ENCODE measurements around the gene STK35. TPM values are rescaled to one million over a fixed set of nuclear protein-coding genes. Genes with fewer than 3 reads are reported as not detected.

Gene STK35
- total and polyA plus RNA-seq, 2 of the 8 experiments (the other 6 are each of a cell fraction or from before 2014, with no cell fraction given) = 24.9 to 45.0 TPM

- H2BK20ac ChIP-seq (ENCODE audit: low read length) = no peak overlapping the region
- no peak for DNase-seq (ENCODE audit: low read depth in 1 of 2, low spot score in 2 of 2)
- H3K36me3 ChIP-seq (ENCODE audit: control insufficient read depth in 2 of 4, insufficient read depth in 4 of 4, low read length in 3 of 4) = no peaks in the 10 kb centered on the region
- no peak overlapping the region for H3K56ac ChIP-seq (replicated peaks; ENCODE audit: insufficient read length, low read depth, low read length)
- no peak overlapping the region for H4K91ac ChIP-seq (replicated peaks; ENCODE audit: insufficient read length, low read length)
- 83% methylated on average over 7 of the region's 7 CpGs; no CpG with 5 or more reads in 1 of the 2 experiments for WGBS, 2 experiments (ENCODE audit: extremely low coverage in 1 of 2, insufficient coverage in 1 of 2, insufficient read length in 1 of 2, insufficient replicate concordance in 2 of 2, low coverage in 1 of 2, low lambda C conversion rate in 2 of 2, missing lambda C conversion rate in 1 of 2)
- CTCF ChIA-PET (ENCODE audit: partially characterized antibody) = interaction anchor here (0.5 to 1.7 kb wide), 7 partner anchors 12 to 287 kb away, joined by 3 to 7 read pairs (median 4); no protein-coding TSS in a partner anchor
- H2BK5ac ChIP-seq (ENCODE audit: low read depth, low read length) = no peak overlapping the region
- H3K4me2 ChIP-seq (ENCODE audit: insufficient read depth in 1 of 2, low read depth in 2 of 2, low read length in 2 of 2) = no peak overlapping the region
- H3K23ac ChIP-seq (ENCODE audit: insufficient read length) = no peak overlapping the region
- no peaks in the 10 kb centered on the region for H3K9me3 ChIP-seq (ENCODE audit: insufficient read depth in 2 of 2, low read depth in 1 of 2, low read length in 1 of 2)
- H2BK120ac ChIP-seq (replicated peaks; ENCODE audit: low read depth, low read length) = no peak overlapping the region
- POLR2A ChIA-PET (ENCODE audit: partially characterized antibody) = interaction anchor here (1.8 kb wide), 1 partner anchor 10 kb away, joined by 6 read pairs; no protein-coding TSS in a partner anchor
- no peak overlapping the region for H2BK15ac ChIP-seq (ENCODE audit: low read length)
- H3K14ac ChIP-seq (ENCODE audit: insufficient read length) = no peak overlapping the region
- H4K20me1 ChIP-seq (replicated peaks in 1 of 2; ENCODE audit: control insufficient read depth in 1 of 2, insufficient read depth in 2 of 2, low read length in 2 of 2) = no peaks in the 10 kb centered on the region
- H3K9ac ChIP-seq (replicated peaks in 1 of 4; ENCODE audit: extremely low read depth in 1 of 4, low read depth in 3 of 4, low read length in 3 of 4) = no peak overlapping the region
- no peaks in the 10 kb centered on the region; a peak in 1 of 7 replicates for H3K27me3 ChIP-seq (replicated peaks in 1 of 4; ENCODE audit: control insufficient read depth in 3 of 4, extremely low read depth in 1 of 4, insufficient read depth in 3 of 4, low read length in 3 of 4)
- H3K4ac ChIP-seq (replicated peaks; ENCODE audit: insufficient read length, low read depth, low read length) = no peak overlapping the region
- H2BK12ac ChIP-seq (ENCODE audit: low read depth, low read length) = no peak overlapping the region
- H3K18ac ChIP-seq (ENCODE audit: extremely low read depth, low read length) = no peak overlapping the region
- H2AFZ ChIP-seq (ENCODE audit: low read length) = no peak overlapping the region
- H3K79me2 ChIP-seq (ENCODE audit: control insufficient read depth in 1 of 2, insufficient read depth in 2 of 2, low read length in 2 of 2) = no peaks in the 10 kb centered on the region
- no peak overlapping the region for H4K5ac ChIP-seq (ENCODE audit: insufficient read length, low read depth, low read length)
- no peak overlapping the region for H2AK5ac ChIP-seq (ENCODE audit: low read depth, low read length)
- H3K4me1 ChIP-seq (replicated peaks in 1 of 4; ENCODE audit: control insufficient read depth in 3 of 4, insufficient read depth in 4 of 4, low read length in 3 of 4) = peaks cover 0 to 7% (median 4%) of the 10 kb centered on the region in 4 experiments; a peak in 4 of 7 replicates
- no peak overlapping the region for H4K8ac ChIP-seq (ENCODE audit: extremely low read depth, insufficient read depth, low read length)
- H3K79me1 ChIP-seq (ENCODE audit: low read depth, low read length) = no peaks in the 10 kb centered on the region
- H3K23me2 ChIP-seq (ENCODE audit: low read depth, low read length) = no peaks in the 10 kb centered on the region
- H3K27ac ChIP-seq (ENCODE audit: low read depth, low read length) = no peak overlapping the region
- no peak overlapping the region for H3K4me3 ChIP-seq (ENCODE audit: extremely low read depth in 1 of 4, insufficient read depth in 2 of 4, low read depth in 3 of 4, low read length in 4 of 4)
- no peak for FAIRE-seq
- TF ChIP-seq ATF3 (IDR thresholded peaks at IDR 0.05; ENCODE audit: insufficient read depth, low read depth, low read length) (no peak), BCL11A (IDR thresholded peaks at IDR 0.05; ENCODE audit: low read depth in 2 of 2, low read length in 2 of 2) (no peak), RAD21 (IDR thresholded peaks at IDR 0.05 in 1 of 2, conservative IDR thresholded peaks at IDR 0.05 in 1 of 2; ENCODE audit: low read depth in 2 of 2, low read length in 2 of 2) (no peak)
These were observed 95.5 kb downstream of the STK35 start for GRCh38 chr20:2197166-2197565.
